Measurements from ENCODE around the gene DCAF5. TPM values are rescaled to one million over a fixed set of nuclear protein-coding genes. Genes with fewer than 3 reads are reported as not detected.

DCAF5 gene
- total and polyA plus RNA-seq, 2 of the 8 experiments (the other 6 are each of a cell fraction or from before 2014, with no cell fraction given): 24.3 to 31.0 TPM

- H2BK20ac ChIP-seq (ENCODE audit: low read length): no peak overlapping the region
- 37% methylated on average over 3 of the region's 3 CpGs; no CpG with 5 or more reads in 1 of the 2 experiments for WGBS, 2 experiments (ENCODE audit: extremely low coverage in 1 of 2, insufficient coverage in 1 of 2, insufficient read length in 1 of 2, insufficient replicate concordance in 2 of 2, low coverage in 1 of 2, low lambda C conversion rate in 2 of 2, missing lambda C conversion rate in 1 of 2)
- no peak overlapping the region for H3K18ac ChIP-seq (ENCODE audit: extremely low read depth, low read length)
- H2BK15ac ChIP-seq (ENCODE audit: low read length): no peak overlapping the region
- H3K23ac ChIP-seq (ENCODE audit: insufficient read length): no peak overlapping the region
- ChIA-PET POLR2A (ENCODE audit: partially characterized antibody) (interaction anchor here (0.9 to 1.3 kb wide), 6 partner anchors 22 to 243 kb away, joined by 3 to 4 read pairs (median 3); partner anchors contain the start of gene ACTN1), CTCF (ENCODE audit: partially characterized antibody) (interaction anchor here (0.6 to 6.2 kb wide), 61 partner anchors 9 to 298 kb away, joined by 3 to 71 read pairs (median 4); no protein-coding TSS in a partner anchor)
- no peak overlapping the region for H2BK5ac ChIP-seq (ENCODE audit: low read depth, low read length)
- no peaks in the 10 kb centered on the region for H3K23me2 ChIP-seq (ENCODE audit: low read depth, low read length)
- no peaks in the 10 kb centered on the region for H3K9me3 ChIP-seq (ENCODE audit: insufficient read depth in 2 of 2, low read depth in 1 of 2, low read length in 1 of 2)
- no peak overlapping the region for H3K4me2 ChIP-seq (ENCODE audit: insufficient read depth in 1 of 2, low read depth in 2 of 2, low read length in 2 of 2)
- H3K79me1 ChIP-seq (ENCODE audit: low read depth, low read length): no peaks in the 10 kb centered on the region
- no peak overlapping the region for H2AFZ ChIP-seq (ENCODE audit: low read length)
- H3K79me2 ChIP-seq (ENCODE audit: control insufficient read depth in 1 of 2, insufficient read depth in 2 of 2, low read length in 2 of 2): no peaks in the 10 kb centered on the region
- no peak overlapping the region for H3K4ac ChIP-seq (replicated peaks; ENCODE audit: insufficient read length, low read depth, low read length)
- no peak overlapping the region for H4K91ac ChIP-seq (replicated peaks; ENCODE audit: insufficient read length, low read length)
- no peak overlapping the region for H2BK12ac ChIP-seq (ENCODE audit: low read depth, low read length)
- no peaks in the 10 kb centered on the region for H4K20me1 ChIP-seq (replicated peaks in 1 of 2; ENCODE audit: control insufficient read depth in 1 of 2, insufficient read depth in 2 of 2, low read length in 2 of 2)
- H3K9ac ChIP-seq (replicated peaks in 1 of 4; ENCODE audit: extremely low read depth in 1 of 4, low read depth in 3 of 4, low read length in 3 of 4): no peak overlapping the region
- no peak overlapping the region for H2AK5ac ChIP-seq (ENCODE audit: low read depth, low read length)
- H3K27ac ChIP-seq (ENCODE audit: low read depth, low read length): no peak overlapping the region
- no peak overlapping the region for H3K14ac ChIP-seq (ENCODE audit: insufficient read length)
- FAIRE-seq (peak; percentile 96), DNase-seq (ENCODE audit: low read depth in 1 of 2, low spot score in 2 of 2) (no peak)
- H3K27me3 ChIP-seq (replicated peaks in 1 of 4; ENCODE audit: control insufficient read depth in 3 of 4, extremely low read depth in 1 of 4, insufficient read depth in 3 of 4, low read length in 3 of 4): no peaks in the 10 kb centered on the region
- peaks cover 0 to 4% (median 2%) of the 10 kb centered on the region in 4 experiments; a peak in 3 of 8 replicates for H3K36me3 ChIP-seq (ENCODE audit: control insufficient read depth in 2 of 4, insufficient read depth in 4 of 4, low read length in 3 of 4)
- H4K5ac ChIP-seq (ENCODE audit: insufficient read length, low read depth, low read length): no peak overlapping the region
- H2BK120ac ChIP-seq (replicated peaks; ENCODE audit: low read depth, low read length): no peak overlapping the region
- no peaks in the 10 kb centered on the region for H3K4me1 ChIP-seq (replicated peaks in 1 of 4; ENCODE audit: control insufficient read depth in 3 of 4, insufficient read depth in 4 of 4, low read length in 3 of 4)
- H3K4me3 ChIP-seq (ENCODE audit: extremely low read depth in 1 of 4, insufficient read depth in 2 of 4, low read depth in 3 of 4, low read length in 4 of 4): no peak overlapping the region
- no peak overlapping the region for H3K56ac ChIP-seq (replicated peaks; ENCODE audit: insufficient read length, low read depth, low read length)
- no peak overlapping the region for H4K8ac ChIP-seq (ENCODE audit: extremely low read depth, insufficient read depth, low read length)
- TF ChIP-seq TAF1 (IDR thresholded peaks at IDR 0.05; ENCODE audit: low read depth, low read length): no peak
- TF ChIP-seq RAD21 (IDR thresholded peaks at IDR 0.05 in 1 of 2, conservative IDR thresholded peaks at IDR 0.05 in 1 of 2; ENCODE audit: low read depth in 2 of 2, low read length in 2 of 2): peak; percentile 96
- peak in 2 of 3 experiments; percentile 83 to 91; a peak in 3 of 4 replicates for TF ChIP-seq CTCF (IDR thresholded peaks at IDR 0.05; ENCODE audit: control extremely low read depth in 1 of 3, insufficient read depth in 1 of 3, low read depth in 1 of 3, low read length in 3 of 3)
- no peak for TF ChIP-seq POLR2AphosphoS5 (IDR thresholded peaks at IDR 0.05; ENCODE audit: low read depth, low read length)
- no peak for TF ChIP-seq E2F6 (IDR thresholded peaks at IDR 0.05)
- no peak for TF ChIP-seq BACH1 (IDR thresholded peaks at IDR 0.05; ENCODE audit: low read length)
- no peak for TF ChIP-seq EP300 (IDR thresholded peaks at IDR 0.05; ENCODE audit: borderline replicate concordance in 1 of 2, low read depth in 2 of 2, low read length in 2 of 2)
- no peak for TF ChIP-seq YY1 (IDR thresholded peaks at IDR 0.05; ENCODE audit: low read depth, low read length)
- TF ChIP-seq EGR1 (IDR thresholded peaks at IDR 0.05; ENCODE audit: borderline replicate concordance, low read depth, low read length): no peak
These were observed 45.4 kb downstream of the DCAF5 start for GRCh38 chr14:69107407-69108003.
